Measurements from ENCODE around the gene ZDHHC13. TPM values are rescaled to one million over a fixed set of nuclear protein-coding genes. Genes with fewer than 3 reads are reported as not detected.

Gene ZDHHC13
- total RNA-seq, result 1 to 10 TPM in 3 of 4 donors, under 1 TPM in 1; 0.99 to 2.1 (median 1.4) TPM
- polyA plus RNA-seq, result 1 to 10 TPM in 1 of 3 donors, under 1 TPM in 2; 0.70 to 2.6 (median 0.98) TPM
- long read RNA-seq, donor 1, partial matches to known transcripts, result 0 of 2 reads
- long read RNA-seq, donor 1, other reads (novel, unspliced or antisense), result 1 of 2 reads
- long read RNA-seq, donor 2, partial matches to known transcripts, result 0 of 3 reads
- long read RNA-seq, donor 2, other reads (novel, unspliced or antisense), result 0 of 3 reads

- TF ChIP-seq CTCF (IDR thresholded peaks at IDR 0.05), result no peak
- DNase-seq, result peak; percentile 89 to 92
- intact Hi-C loops (cut with DNase I), result no loop called here
- ATAC-seq, result peak; percentile 95 to 99 (median 98)
- Histone ChIP-seq H3K36me3 (ENCODE audit: insufficient read depth in 1 of 2, low read depth in 1 of 2) (no peaks in the 10 kb centered on the region), H3K4me3 (peak within 1 kb of the TSS; percentile 81), H3K4me1 (no peaks in the 10 kb centered on the region), H3K9me3 (no peaks in the 10 kb centered on the region), H3K27me3 (ENCODE audit: insufficient read depth in 3 of 3, low read length in 2 of 3) (peaks cover 0 to 16% (median 0%) of the 10 kb centered on the region in 3 donors), H3K27ac (no peak within 1 kb of the TSS)
- WGBS, 3 donors, result 1% methylated on average over 56 to 61 of the region's 61 CpGs
Observed at GRCh38 chr11:19116971-19117759, at the start of gene ZDHHC13. TSS of gene ZDHHC13 (plus strand) at chr11:19117168. CDS start at chr11:19117250, 82 bp downstream.

- ATAC-seq, result peak; percentile 88 to 97 (median 94)
- no peaks in the 10 kb centered on the region for H3K27me3 ChIP-seq (ENCODE audit: insufficient read depth in 3 of 3, low read length in 2 of 3)
- TF ChIP-seq CTCF (IDR thresholded peaks at IDR 0.05), result peak; percentile 90
- intact Hi-C loops (cut with DNase I), result loop anchor here (1.0 to 10.0 kb wide), 4 partner anchors 181 to 674 kb away; no protein-coding TSS in a partner anchor
- H3K4me3 ChIP-seq, result no peak overlapping the region
- WGBS, 3 donors, result 1 to 4% (median 3%) methylated on average over 11 of the region's 11 CpGs
- H3K9me3 ChIP-seq, result peaks cover 3% of the 10 kb centered on the region
- H3K4me1 ChIP-seq, result no peaks in the 10 kb centered on the region
- no peaks in the 10 kb centered on the region for H3K36me3 ChIP-seq (ENCODE audit: insufficient read depth in 1 of 2, low read depth in 1 of 2)
- peak; percentile 65 to 77 for DNase-seq
- no peak overlapping the region for H3K27ac ChIP-seq
Observed at GRCh38 chr11:19071255-19071654, 45.7 kb upstream of the ZDHHC13 start.

- no peaks in the 10 kb centered on the region for H3K27me3 ChIP-seq (ENCODE audit: insufficient read depth in 3 of 3, low read length in 2 of 3)
- H3K4me3 ChIP-seq, result no peak overlapping the region
- no peak for TF ChIP-seq CTCF (IDR thresholded peaks at IDR 0.05)
- intact Hi-C loops (cut with DNase I), result loop anchor here in 1 of 2 donors (5.0 to 10.0 kb wide), 2 partner anchors 180 to 672 kb away; no protein-coding TSS in a partner anchor
- H3K9me3 ChIP-seq, result peaks cover 3% of the 10 kb centered on the region
- H3K36me3 ChIP-seq (ENCODE audit: insufficient read depth in 1 of 2, low read depth in 1 of 2), result no peaks in the 10 kb centered on the region
- ATAC-seq, result no peak
- WGBS, 3 donors, result 79 to 83% (median 81%) methylated on average over 5 of the region's 5 CpGs
- no peaks in the 10 kb centered on the region for H3K4me1 ChIP-seq
- no peak overlapping the region for H3K27ac ChIP-seq
- no peak for DNase-seq
Observed at GRCh38 chr11:19072464-19072863, 44.5 kb upstream of the ZDHHC13 start.

- 69 to 73% (median 70%) methylated on average over 10 of the region's 10 CpGs for WGBS, 3 donors
- no peak for ATAC-seq
Observed at GRCh38 chr11:19073454-19074415, 43.2 kb upstream of the ZDHHC13 start.

More at GRCh38 chr11:19073454-19074415, 43.2 kb upstream of the ZDHHC13 start:
- DNase-seq, result no peak
- intact Hi-C loops (cut with DNase I), result loop anchor here in 1 of 2 donors (5.0 to 10.0 kb wide), 2 partner anchors 179 to 671 kb away; no protein-coding TSS in a partner anchor
- no peak overlapping the region for H3K27ac ChIP-seq
- no peaks in the 10 kb centered on the region for H3K36me3 ChIP-seq (ENCODE audit: insufficient read depth in 1 of 2, low read depth in 1 of 2)
- peaks cover 3% of the 10 kb centered on the region for H3K9me3 ChIP-seq
- H3K4me1 ChIP-seq, result no peaks in the 10 kb centered on the region
- TF ChIP-seq CTCF (IDR thresholded peaks at IDR 0.05), result no peak
- no peak overlapping the region for H3K4me3 ChIP-seq
- H3K27me3 ChIP-seq (ENCODE audit: insufficient read depth in 3 of 3, low read length in 2 of 3), result no peaks in the 10 kb centered on the region
